GM08714 (cell line): ENCODE measurements around the gene FAR2.

Experiments used
- H3K4me3 ChIP-seq: fragments of 200-500 bp; sonication (Bioruptor generic); 2 replicates; pipeline ENCODE4 v1.5.1; 2014; ENCODE audit warnings: mild to moderate bottlenecking, low read length, inconsistent platforms
- ZNF274 ChIP-seq: IDR thresholded peaks from 2 replicates; pipeline ENCODE4 v1.6.1; 2012; ENCODE audit warnings: mild to moderate bottlenecking, low read depth, low read length

FAR2 gene

DNA sequence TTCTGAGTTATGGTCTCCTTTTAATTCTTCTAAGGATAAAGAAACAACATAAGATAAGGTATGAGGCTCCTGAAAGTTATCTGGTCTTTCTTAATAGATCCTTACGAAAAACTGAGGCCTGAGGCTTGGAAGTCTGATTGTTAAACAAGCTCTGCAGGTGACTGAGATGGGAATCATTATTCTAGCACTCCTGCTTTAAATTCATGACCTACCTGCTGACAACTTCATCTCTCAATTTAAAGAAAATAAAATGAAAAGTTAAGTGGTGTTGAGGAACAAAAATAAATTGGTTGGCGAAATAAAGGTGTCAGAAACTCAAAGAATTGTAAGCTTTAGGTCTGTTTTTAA, 80.1 kb downstream of the FAR2 start:
- H3K4me3 ChIP-seq, result no peak overlapping the region

DNA sequence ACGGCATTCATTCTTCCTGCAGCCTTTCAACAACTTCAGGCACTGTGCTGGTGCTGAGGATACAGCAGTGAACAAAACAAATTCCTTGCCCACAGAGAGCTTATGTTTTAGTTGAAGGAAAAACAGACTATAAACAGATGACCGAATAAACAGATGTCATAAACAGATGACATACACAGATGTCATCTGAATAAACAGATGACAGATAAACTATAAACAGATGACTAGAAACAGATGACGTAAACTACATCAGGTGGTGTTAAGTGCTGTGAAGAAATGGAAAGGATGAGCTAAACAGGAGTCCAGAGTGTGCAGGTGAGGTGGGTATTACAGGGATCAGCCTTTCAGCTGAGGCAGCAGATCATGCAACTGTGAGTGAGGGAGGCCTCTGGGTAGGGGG, 80.9 kb downstream of the FAR2 start:
- no peak for TF ChIP-seq ZNF274
- H3K4me3 ChIP-seq, result no peak overlapping the region

More for the DNA sequence above, 80.1 kb downstream of the FAR2 start:
- no peak for TF ChIP-seq ZNF274

DNA sequence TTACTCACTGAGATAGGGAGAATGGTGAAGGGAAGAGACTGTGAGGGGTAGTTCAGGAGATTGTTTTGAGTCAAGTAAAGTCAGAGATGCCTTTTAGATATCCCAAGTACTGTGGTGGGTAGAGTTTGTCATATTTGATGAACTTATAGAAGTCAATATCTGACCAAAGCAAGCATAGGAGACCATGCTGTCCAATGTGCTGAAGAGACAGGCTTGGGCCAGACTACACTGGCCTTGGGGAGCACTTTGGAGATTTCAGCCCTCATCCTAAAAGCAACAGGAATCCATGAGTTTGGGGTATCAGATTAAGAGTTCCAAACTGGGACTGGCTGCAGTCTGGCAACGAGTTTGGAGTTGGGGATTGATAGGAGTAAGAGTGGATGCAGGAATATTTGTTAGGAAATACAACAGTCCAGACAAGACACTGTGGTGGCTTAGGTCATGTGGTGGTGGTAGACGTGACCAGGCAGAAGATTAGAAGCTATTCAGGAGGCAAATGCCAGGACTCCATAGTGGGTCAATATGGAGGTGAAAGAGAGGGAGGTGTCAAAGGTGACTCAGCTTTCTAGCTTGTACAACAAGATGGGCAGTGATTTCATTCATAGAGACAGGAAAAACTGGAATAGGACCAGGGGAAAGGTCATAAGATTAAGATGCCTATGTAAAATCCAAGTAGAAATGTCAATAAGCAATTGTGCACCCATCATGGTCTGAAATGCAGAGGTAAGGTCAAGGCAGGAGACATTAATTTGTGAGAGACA, 81.9 kb downstream of the FAR2 start:
- no peak for TF ChIP-seq ZNF274

DNA sequence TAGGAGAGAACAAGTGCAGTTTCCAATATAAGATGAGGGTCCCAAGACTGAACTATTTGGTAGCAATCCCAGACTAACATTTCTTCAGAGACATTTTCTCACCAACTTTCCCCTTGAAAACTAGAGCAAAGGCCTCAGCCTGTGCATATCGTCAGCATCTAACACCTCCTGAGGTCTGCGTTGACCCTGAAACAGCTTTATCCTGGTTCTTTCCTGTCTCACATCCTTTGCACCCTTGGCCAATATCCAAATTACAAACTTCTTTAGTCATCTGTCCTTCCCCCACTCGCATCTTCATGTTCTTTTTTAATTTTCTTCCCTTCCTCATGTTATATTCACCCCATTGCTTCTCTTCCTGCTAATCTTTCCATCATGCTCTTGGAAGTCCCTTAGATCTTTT, 83.0 kb downstream of the FAR2 start:
- no peak for TF ChIP-seq ZNF274
- H3K4me3 ChIP-seq, result no peak overlapping the region

More for the DNA sequence above, 81.9 kb downstream of the FAR2 start:
- no peak overlapping the region for H3K4me3 ChIP-seq

DNA sequence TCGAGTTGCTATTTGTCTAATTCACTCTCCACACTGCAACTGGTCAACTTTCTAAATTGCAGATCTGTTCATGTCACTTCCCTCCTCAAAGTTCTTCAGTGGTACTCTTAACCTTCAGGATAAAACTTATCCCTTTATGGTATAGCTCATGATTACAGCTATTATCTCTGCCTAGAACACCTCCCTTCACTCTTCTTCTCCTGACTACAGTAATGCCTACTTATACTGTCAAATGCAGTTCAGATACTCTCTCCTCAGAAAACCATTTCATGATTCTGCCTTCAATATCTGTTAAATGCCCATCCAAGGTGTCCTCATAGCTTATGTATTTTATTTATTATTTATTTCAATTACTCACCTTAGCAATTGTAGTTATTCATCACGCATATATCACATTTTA, 85.5 kb downstream of the FAR2 start:
- no peak for TF ChIP-seq ZNF274
- no peak overlapping the region for H3K4me3 ChIP-seq

DNA sequence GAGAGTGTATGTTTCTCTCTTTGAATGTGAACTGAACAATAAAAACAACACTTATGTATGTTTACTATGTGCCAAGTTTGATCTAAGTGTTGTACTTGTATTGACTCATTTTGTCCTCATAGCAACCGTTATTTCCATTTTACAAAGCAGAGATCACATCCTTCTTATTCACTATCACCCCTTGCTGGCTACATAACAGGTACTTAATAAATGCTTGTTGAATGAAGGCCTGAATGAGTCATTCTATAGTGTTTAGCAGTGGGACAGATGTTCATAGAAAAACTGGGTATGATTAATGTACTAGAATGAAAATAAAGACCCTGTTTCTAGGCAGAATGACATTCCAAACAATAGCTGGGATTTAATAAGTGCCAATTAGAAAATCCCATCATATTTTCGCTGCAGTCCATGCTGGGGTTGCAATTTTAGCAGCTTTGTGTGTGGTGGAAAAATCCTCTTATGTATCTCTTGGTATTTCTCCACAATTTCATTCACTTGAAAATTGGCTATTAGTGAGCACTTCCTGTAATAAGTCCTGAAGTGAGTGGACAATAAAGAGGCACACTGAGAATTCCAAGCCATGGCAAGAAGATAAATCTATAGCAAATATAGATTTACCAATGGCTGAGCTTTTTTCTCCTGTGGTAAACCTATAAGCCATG, 86.0 kb downstream of the FAR2 start:
- TF ChIP-seq ZNF274, result no peak
- H3K4me3 ChIP-seq, result no peak overlapping the region

DNA sequence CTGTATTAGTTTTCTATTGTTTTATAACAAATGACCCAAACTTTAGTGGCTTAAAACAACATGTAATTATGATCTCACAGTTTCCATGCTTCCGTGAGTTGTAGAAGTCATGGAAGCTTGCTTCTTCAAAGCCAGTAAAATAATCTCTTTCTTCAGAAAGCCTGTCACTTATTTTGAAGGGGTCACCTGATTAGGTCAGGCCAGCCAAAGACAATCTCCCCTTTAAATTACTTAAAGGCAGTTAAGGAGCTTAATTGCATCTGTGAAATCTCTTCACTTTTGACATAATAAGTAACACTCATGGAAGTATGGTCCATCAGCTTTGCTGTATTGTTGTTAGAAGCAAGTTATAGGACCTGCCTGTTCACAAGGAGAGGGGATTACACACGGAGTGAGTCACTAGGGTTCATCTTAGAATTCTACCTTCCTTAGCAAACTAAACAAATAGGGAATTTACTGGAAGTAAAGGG, 89.8 kb downstream of the FAR2 start:
- H3K4me3 ChIP-seq, result no peak overlapping the region
- no peak for TF ChIP-seq ZNF274

DNA sequence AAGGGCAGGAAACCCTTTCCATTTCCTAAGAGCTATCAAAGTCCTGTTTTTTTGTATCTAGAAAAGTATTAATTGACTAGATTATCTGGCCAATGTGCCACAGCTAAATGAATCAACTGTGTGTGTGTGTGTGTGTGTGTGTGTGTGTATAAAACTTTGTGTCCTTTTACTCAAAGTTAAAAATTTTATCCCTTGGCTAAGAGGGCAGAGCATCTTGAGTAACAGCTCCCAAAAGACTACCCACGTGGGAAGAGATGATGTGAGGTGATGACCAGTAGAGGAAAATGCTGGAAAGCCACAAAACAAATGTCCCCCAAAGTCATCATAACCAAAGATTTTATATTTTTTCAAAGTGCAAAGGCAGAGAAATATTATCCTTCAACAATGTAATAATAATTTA, 90.3 kb downstream of the FAR2 start:
- H3K4me3 ChIP-seq, result no peak overlapping the region
- TF ChIP-seq ZNF274, result no peak

DNA sequence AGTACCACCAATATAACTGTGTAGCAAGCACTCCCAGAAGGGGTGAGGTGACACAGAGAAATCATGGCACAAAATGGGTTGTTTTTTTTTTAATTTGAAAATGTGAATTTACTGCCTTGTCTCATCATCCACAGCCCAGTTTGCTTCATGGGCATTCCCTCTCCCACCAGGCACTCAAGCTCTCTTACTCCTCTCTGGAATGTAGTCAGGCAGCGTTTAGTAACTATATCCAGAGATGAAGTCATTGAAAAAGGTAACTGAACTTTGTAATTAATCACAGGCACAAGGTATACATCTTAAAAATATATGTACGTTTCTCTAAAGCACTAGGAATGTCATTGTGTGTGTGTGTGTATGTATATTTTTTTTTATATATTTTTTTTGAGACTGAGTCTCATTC, 91.4 kb downstream of the FAR2 start:
- no peak overlapping the region for H3K4me3 ChIP-seq
- no peak for TF ChIP-seq ZNF274

DNA sequence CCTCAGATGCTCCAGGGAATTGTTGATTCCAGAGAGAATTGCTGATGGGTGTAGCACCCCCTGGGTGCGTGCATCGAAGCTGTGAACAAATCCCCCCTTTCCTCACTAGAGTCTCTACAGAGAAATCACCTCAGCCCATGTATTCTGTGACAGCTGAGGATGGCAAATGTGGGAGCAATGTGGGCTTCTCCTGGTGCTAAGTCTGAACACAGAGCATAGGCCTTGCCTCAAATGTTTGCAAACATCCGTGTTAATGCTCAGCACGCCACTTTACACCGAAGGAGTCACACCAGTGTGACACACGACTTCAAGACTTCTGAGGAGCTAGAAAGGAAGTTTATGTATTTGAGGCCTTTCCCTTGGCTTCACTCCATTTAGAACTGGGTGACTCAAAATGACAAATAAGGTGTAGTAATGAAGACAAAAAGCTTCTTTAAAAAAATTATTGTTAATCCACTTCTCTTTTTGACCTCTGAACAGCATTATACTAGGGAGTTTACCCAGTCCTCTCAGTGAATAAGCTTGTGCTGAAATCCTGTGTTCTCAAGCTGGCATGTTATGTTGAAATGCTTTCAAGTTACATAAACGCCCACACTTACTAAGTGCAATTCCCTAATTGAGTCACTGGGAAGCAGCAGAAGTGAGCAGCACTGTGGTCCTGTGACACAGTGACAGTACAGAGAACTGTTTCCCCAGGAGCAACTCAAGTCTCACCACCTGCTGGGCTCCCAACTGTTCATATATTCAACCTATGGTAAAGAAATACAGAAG, 92.9 kb downstream of the FAR2 start:
- H3K4me3 ChIP-seq, result no peak overlapping the region
- no peak for TF ChIP-seq ZNF274

DNA sequence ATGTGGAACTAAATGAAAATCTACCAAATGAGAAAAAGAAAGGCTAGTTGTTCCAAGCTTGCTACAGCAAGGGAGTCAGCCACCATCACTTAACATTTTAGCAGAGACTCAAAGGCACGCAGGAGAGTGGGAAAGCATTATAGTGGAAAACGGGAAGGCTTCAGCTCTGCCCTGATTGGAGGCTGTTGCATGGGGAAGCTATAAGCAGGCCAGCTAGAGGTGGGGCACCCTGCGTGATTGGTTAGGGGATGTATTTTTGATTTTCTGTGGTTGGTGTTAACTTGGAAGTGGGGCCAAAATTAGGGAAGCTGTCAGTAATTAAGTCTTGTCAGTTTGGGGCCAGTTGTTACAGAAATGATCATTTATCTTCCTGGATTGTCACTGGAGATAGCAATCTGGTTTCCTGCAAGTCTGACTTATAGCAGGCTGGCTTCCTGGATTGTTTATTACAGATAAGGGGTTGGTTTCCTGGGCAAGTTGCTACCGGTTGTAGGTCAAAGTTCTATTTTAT, 93.9 kb downstream of the FAR2 start:
- no peak for TF ChIP-seq ZNF274
- no peak overlapping the region for H3K4me3 ChIP-seq

DNA sequence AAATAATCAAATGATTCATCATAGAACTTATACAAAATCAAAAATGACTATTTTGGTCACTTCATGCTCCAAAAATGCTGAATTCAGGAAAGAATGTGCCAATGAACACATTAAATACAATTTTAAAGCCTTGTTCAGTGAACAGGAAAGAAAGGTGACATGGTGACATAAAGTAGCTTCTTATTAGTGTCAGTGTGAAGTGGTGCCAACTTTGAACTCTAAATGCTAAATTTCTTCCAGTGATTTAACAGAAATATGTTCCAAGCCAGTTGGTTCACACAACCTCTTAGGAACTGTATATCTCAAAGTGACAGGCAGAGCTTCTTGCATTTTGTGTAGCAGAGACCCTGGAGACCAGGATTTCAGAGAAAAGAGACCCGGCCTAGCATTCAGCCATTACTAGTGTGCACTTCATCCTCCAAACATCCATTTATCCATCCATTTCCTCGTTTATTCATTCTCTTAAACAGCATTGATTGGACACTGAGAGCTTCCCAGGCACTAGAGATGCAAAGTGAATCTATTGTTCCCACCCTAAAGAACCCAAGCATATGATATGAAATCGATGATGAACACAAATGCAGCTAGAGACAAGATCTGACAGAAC, 95.2 kb downstream of the FAR2 start:
- no peak for TF ChIP-seq ZNF274
- no peak overlapping the region for H3K4me3 ChIP-seq

DNA sequence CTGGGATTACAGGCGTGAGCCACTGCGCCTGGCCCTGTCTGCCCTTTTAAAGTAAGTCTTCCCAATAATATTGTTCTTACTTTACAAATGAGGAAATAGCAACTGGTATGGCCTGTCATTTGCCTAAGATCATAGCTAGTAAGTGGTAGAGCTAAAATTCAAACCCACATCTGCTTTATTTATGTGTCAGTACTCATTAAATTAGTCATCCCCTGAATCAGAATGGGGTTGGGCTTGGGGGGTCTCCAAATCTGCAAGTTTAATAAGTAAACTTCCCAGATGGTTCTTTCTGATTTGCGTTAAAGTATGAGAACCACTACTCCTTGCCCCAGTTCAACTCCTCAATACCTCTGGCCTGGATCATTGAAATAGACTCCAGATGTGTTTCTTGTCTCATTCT, 96.2 kb downstream of the FAR2 start:
- no peak for TF ChIP-seq ZNF274
- H3K4me3 ChIP-seq, result no peak overlapping the region

DNA sequence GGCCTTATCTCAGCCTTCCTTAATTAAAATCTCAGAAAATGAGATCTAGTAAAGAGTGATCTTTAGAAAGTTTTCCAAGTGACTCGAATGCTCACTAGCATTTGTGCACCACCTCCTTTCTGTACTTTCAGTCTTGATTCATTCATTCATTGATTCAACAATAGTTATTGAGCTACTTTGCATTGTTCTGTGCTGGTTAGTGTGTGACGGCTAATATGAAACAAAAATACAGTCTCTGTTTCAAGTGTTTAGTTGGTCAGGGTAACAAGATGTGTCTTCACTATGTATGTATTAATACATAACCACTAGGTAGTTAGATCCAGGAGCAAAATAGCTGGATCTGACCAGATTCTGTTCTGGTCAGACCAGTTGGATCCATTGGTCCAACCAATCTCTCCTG, 100.9 kb downstream of the FAR2 start:
- TF ChIP-seq ZNF274, result no peak
- no peak overlapping the region for H3K4me3 ChIP-seq
